GM12878 (cell line): ENCODE data around the gene GMDS. TPM values are rescaled to one million over a fixed set of nuclear protein-coding genes. Genes with fewer than 3 reads are reported as not detected.

ENCODE experiments used
- ATAC-seq: fragments of 200-7000 bp; cut with Tn5 transposase; 3 replicates; pipeline ENCODE4 v1.9.1; 2020; ENCODE audit warnings: mild to moderate bottlenecking, moderate library complexity
- BruUV-seq: library from RNA; stranded (reverse); fragments of 400-500 nt; replicated peaks from 2 replicates; lab custom pipeline; 2021; lab: Mats Ljungman, UMichigan
- CTCF ChIA-PET: fragments of 300-600 bp; sonication (Branson Sonifier 250); formaldehyde crosslinking; extraction: SDS; loops from one replicate; lab custom pipeline; 2021; ENCODE audit warnings: inconsistent platforms; lab: Yijun Ruan, JAX
- POLR2A ChIA-PET: fragments of 350-600 bp; formaldehyde crosslinking; extraction: SDS; loops from one replicate; lab custom pipeline; 2021; ENCODE audit warnings: inconsistent platforms; lab: Charles Lee
- RAD21 ChIA-PET: fragments of 300-600 bp; sonication (Branson Sonifier 250); formaldehyde crosslinking; loops from one replicate; lab custom pipeline; 2023; ENCODE audit warnings: antibody characterized with exemption; ENCODE audit not compliant: unreplicated experiment; lab: Charles Lee
- SMC1A ChIA-PET: fragments of 300-600 bp; sonication (Branson Sonifier 250); formaldehyde crosslinking; loops from one replicate; lab custom pipeline; 2023; ENCODE audit not compliant: unreplicated experiment, uncharacterized antibody; lab: Charles Lee
- DNase-seq: peaks from one replicate; pipeline ENCODE4 v3.0.0-alpha.2; 2011; ENCODE audit warnings: low read depth, low spot score
- FAIRE-seq: peaks from 3 replicates; lab custom pipeline; 2011; peaks lifted over from hg19 to GRCh38; lab: Jason Lieb, UNC
- H2AFZ ChIP-seq: 2 replicates; pipeline ENCODE4 v1.6.0; 2011; ENCODE audit warnings: low read depth, low read length, control low read depth; ENCODE audit not compliant: control insufficient read depth
- H3K27ac ChIP-seq: 2 replicates; pipeline ENCODE4 v1.5.1; 2011; ENCODE audit warnings: control low read depth; ENCODE audit not compliant: control insufficient read depth, insufficient read depth
- H3K27me3 ChIP-seq, 2 experiments: replicated peaks in 1 of 2; 2 replicates each; pipeline versions ENCODE4 v1.6.0 to v1.6.1; 2011; ENCODE audit warnings: low read length in 1 of 2; ENCODE audit not compliant: control insufficient read depth in 2 of 2, insufficient read depth in 2 of 2
- H3K36me3 ChIP-seq, 2 experiments: 2 replicates each; pipeline ENCODE4 v1.5.1; 2011; ENCODE audit warnings: low read length in 1 of 2; ENCODE audit not compliant: control insufficient read depth in 2 of 2, insufficient read depth in 2 of 2
- H3K4me1 ChIP-seq: 2 replicates; pipeline ENCODE4 v1.6.1; 2011; ENCODE audit warnings: mild to moderate bottlenecking, low read length, moderate library complexity, mixed read lengths; ENCODE audit not compliant: control insufficient read depth, insufficient read depth
- H3K4me2 ChIP-seq: 2 replicates; pipeline ENCODE4 v1.6.0; 2011; ENCODE audit warnings: control low read depth; ENCODE audit not compliant: control insufficient read depth, insufficient read depth
- H3K4me3 ChIP-seq: fragments of 200-600 bp; sonication (generic); 2 replicates; pipeline ENCODE4 v1.5.1; 2016
- H3K79me2 ChIP-seq: 2 replicates; pipeline ENCODE4 v1.6.0; 2011; ENCODE audit warnings: low read length; ENCODE audit not compliant: control insufficient read depth, insufficient read depth
- H3K9ac ChIP-seq: 2 replicates; pipeline ENCODE4 v1.8.0; 2011; ENCODE audit warnings: low read length, control low read depth, mixed read lengths; ENCODE audit not compliant: control insufficient read depth, insufficient read depth
- H3K9me3 ChIP-seq: replicated peaks from 3 replicates; pipeline ENCODE4 v1.5.1; 2011; ENCODE audit warnings: mild to moderate bottlenecking, low read length; ENCODE audit not compliant: control insufficient read depth, insufficient read depth
- H4K20me1 ChIP-seq: 2 replicates; pipeline ENCODE4 v1.6.0; 2011; ENCODE audit not compliant: control insufficient read depth, insufficient read depth
- BCL11A ChIP-seq: IDR thresholded peaks from 2 replicates; pipeline ENCODE4 v1.6.1; 2011; ENCODE audit warnings: low read depth, low read length
- JUNB ChIP-seq: IDR thresholded peaks from 2 replicates; pipeline ENCODE4 v1.6.1; 2016; ENCODE audit warnings: antibody characterized with exemption, mild to moderate bottlenecking
- NFYA ChIP-seq: IDR thresholded peaks from 2 replicates; pipeline ENCODE4 v1.6.1; 2011; ENCODE audit warnings: low read depth, mild to moderate bottlenecking, low read length, improper control_type of control experiment, borderline replicate concordance
- POU2F2 ChIP-seq: IDR thresholded peaks from 3 replicates; pipeline ENCODE4 v1.6.1; 2011; ENCODE audit warnings: low read depth, mild to moderate bottlenecking, low read length, borderline replicate concordance
- RUNX3 ChIP-seq: IDR thresholded peaks from 2 replicates; pipeline ENCODE4 v1.6.1; 2012; ENCODE audit warnings: low read length, inconsistent platforms
- SUZ12 ChIP-seq: fragments of 200-600 bp; sonication (generic); IDR thresholded peaks from one replicate; pipeline ENCODE4 v1.6.1; 2018; ENCODE audit warnings: antibody characterized with exemption, mild to moderate bottlenecking; ENCODE audit not compliant: unreplicated experiment
- TAF1 ChIP-seq: IDR thresholded peaks from 2 replicates; pipeline ENCODE4 v1.6.1; 2011; ENCODE audit warnings: mild to moderate bottlenecking, low read depth, low read length, borderline replicate concordance
- TCF12 ChIP-seq: IDR thresholded peaks from 2 replicates; pipeline ENCODE4 v1.6.1; 2011; ENCODE audit warnings: low read depth, mild to moderate bottlenecking, low read length
- TCF7 ChIP-seq: IDR thresholded peaks from 2 replicates; pipeline ENCODE4 v1.6.1; 2014; ENCODE audit warnings: antibody characterized with exemption, borderline replicate concordance
- WGBS: methylation state at CpG from one replicate; pipeline ENCODE4 v1.1.6; 2016; ENCODE audit warnings: low lambda C conversion rate; ENCODE audit not compliant: insufficient replicate concordance, insufficient coverage; ENCODE audit errors: missing lambda C conversion rate; 5-methylcytosine and 5-hydroxymethylcytosine counted together
- in situ Hi-C: fragments of 300-500 bp; cut with MboI; formaldehyde crosslinking; loops from 9 replicates; pipeline ENCODE4 v1.14.3; 2018; ENCODE audit warnings: mixed read lengths
- intact Hi-C: fragments of 100-400 bp; cut with micrococcal nuclease; formaldehyde crosslinking; loops from one replicate; pipeline ENCODE4 v1.14.2; 2022; ENCODE audit not compliant: unreplicated experiment
- polyA plus RNA-seq, 11 experiments: library from polyadenylated mRNA; depleted of rRNA in 4 of 11; unstranded in 6 of 11; stranded (reverse) in 5 of 11; fragments of >200 nt; fragmentation: Nextera tagmentation in 4 of 11; fragmentation: Illumina TruSeq in 1 of 11; extraction: Ambion mirVana in 4 of 11; extraction: Trizol in 1 of 11; gene quantifications; 1 replicate in 1 of 11; 2 replicates in 10 of 11; pipeline versions ENCODE4 v1.2.1 to v1.2.3, GENCODE V29; 2011 to 2016; ENCODE audit warnings: inconsistent platforms in 2 of 11, missing spikeins in 2 of 11, low read depth in 1 of 11
- total RNA-seq, 4 experiments: library from RNA; depleted of rRNA in 3 of 4; stranded (reverse); fragments of >200 nt in 3 of 4; fragmentation: Illumina TruSeq in 1 of 4; extraction: Trizol in 1 of 4; gene quantifications; 2 replicates each; pipeline versions ENCODE4 v1.2.1 to v1.2.3, GENCODE V29; 2013 to 2021
- TF ChIP-seq, protein P1 (sequence below): IDR thresholded peaks from 2 replicates; pipeline ENCODE4 v1.6.1; 2011; ENCODE audit warnings: mild to moderate bottlenecking, low read depth, low read length, moderate library complexity; ENCODE audit not compliant: insufficient replicate concordance
- TF ChIP-seq, protein P2 (sequence below): fragments of 450-650 bp; IDR thresholded peaks from 2 replicates; pipeline ENCODE4 v1.6.1; 2017; ENCODE audit warnings: borderline replicate concordance

The GMDS gene
- total and polyA plus RNA-seq, 10 of the 15 experiments (the other 5 are each of a cell fraction or from before 2014, with no cell fraction given), result 0.61 to 53.8 (median 29.3) TPM

DNA sequence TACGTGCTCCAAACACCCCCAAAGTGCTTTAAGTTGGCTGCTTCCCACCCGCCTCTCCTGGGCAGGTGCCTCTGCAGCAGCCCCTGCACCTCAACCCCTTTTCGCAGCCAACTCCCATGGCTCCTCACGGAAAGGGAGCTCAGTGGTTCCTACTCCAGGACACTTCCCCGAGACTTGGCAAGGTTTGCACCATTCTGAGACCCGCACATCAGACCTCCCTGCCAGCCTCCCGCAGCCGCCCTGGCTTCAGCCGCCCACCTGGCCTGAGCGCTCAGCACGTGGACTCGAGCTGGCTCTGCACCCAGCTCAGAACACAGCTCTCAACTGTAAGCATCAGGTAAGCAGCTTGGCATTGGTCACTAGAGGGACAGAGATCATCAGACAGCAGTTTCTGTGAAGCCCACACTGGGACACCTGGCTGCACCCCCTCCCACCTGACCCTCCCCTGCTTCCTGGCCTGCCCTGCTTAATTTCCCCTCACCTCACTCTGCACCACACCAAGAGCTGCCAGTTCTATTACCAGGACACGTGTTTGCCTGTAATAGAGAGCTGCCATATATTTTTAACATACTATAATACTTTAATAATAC is 28.5 kb downstream of the GMDS start:
- FAIRE-seq, result no peak
- ChIA-PET CTCF (interaction anchor here (1.2 to 1.3 kb wide), 2 partner anchors 9 to 10 kb away, joined by 3 to 4 read pairs; no protein-coding TSS in a partner anchor), RAD21 (no interaction called here), POLR2A (no interaction called here), SMC1A (interaction anchor here (0.9 to 1.2 kb wide), 2 partner anchors 9 to 136 kb away, joined by 3 read pairs; no protein-coding TSS in a partner anchor)
- BruUV-seq, result no TSS peak
- no peak for ATAC-seq
- Histone ChIP-seq H3K36me3 (no peaks in the 10 kb centered on the region), H3K9ac (no peak overlapping the region), H2AFZ (no peak overlapping the region), H3K4me1 (peaks cover 8% of the 10 kb centered on the region), H3K79me2 (peaks cover 12% of the 10 kb centered on the region), H3K4me2 (no peak overlapping the region), H4K20me1 (no peaks in the 10 kb centered on the region), H3K9me3 (no peaks in the 10 kb centered on the region), H3K27me3 (no peaks in the 10 kb centered on the region), H3K27ac (no peak overlapping the region), H3K4me3 (no peak overlapping the region)
- WGBS, result 93% methylated on average over 13 of the region's 13 CpGs
- no peak for DNase-seq
- TF ChIP-seq TCF7 (no peak), SUZ12 (no peak), JUNB (no peak), TCF12 (no peak), BCL11A (no peak), POU2F2 (no peak), TAF1 (no peak), NFYA (no peak), RUNX3 (no peak)
- TF ChIP-seq, protein P1, sequence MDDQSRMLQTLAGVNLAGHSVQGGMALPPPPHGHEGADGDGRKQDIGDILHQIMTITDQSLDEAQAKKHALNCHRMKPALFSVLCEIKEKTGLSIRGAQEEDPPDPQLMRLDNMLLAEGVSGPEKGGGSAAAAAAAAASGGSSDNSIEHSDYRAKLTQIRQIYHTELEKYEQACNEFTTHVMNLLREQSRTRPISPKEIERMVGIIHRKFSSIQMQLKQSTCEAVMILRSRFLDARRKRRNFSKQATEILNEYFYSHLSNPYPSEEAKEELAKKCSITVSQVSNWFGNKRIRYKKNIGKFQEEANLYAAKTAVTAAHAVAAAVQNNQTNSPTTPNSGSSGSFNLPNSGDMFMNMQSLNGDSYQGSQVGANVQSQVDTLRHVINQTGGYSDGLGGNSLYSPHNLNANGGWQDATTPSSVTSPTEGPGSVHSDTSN, result no peak
- TF ChIP-seq, protein P2, sequence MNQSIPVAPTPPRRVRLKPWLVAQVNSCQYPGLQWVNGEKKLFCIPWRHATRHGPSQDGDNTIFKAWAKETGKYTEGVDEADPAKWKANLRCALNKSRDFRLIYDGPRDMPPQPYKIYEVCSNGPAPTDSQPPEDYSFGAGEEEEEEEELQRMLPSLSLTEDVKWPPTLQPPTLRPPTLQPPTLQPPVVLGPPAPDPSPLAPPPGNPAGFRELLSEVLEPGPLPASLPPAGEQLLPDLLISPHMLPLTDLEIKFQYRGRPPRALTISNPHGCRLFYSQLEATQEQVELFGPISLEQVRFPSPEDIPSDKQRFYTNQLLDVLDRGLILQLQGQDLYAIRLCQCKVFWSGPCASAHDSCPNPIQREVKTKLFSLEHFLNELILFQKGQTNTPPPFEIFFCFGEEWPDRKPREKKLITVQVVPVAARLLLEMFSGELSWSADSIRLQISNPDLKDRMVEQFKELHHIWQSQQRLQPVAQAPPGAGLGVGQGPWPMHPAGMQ, result no peak
- intact Hi-C loops (no loop called here), in situ Hi-C loops (no loop called here)
